T47D (cell line): ENCODE measurements around the gene INF2.

ENCODE experiments used
- DNase-seq, 2 experiments: peaks; one replicate each; pipeline versions ENCODE4 v3.0.0 to v3.0.0-alpha.2; 2011 to 2012; ENCODE audit warnings: low read depth in 1 of 2, low spot score in 1 of 2
- JUND ChIP-seq: IDR thresholded peaks from 2 replicates; pipeline ENCODE4 v1.6.1; 2012; ENCODE audit warnings: low read depth
- in situ Hi-C: cut with HindIII; loops from 2 replicates; pipeline ENCODE4 v1.10.0; 2016; ENCODE audit warnings: low sequenced_read_pairs, low pct_unique_long_range_greater_than_20kb

INF2 gene

DNA sequence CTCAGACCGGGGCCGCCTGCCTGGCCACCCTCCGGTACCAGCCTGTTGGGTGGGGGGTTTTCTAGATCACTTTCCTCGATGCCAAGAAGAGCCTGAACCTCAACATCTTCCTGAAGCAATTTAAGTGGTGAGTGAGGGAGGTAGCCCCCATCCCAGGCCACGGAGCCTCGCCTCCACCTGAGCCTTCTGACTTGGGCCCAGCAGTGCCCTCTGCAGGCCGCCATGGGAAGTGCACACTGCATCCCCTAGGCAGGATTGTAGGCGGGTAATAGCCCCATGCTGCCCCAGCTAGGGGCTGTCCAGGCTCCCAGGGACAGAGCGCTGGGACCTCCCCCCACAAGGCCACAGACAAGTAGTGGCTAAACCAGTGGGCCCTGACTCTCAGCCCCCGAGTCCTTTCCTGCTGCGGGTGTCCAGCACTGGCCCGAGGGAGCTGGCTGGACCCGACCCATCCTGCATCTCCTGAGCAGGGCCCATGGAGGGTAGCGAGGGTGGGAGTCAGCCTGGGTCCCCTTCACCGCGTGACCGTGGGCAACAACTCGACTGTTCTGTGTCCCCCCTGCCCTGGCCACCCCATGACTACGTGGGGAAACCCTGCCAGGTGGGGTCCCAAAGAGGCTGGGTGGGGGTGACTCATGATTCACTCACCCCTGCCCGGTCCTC lies 19.3 kb downstream of the INF2 start:
- TF ChIP-seq JUND: no peak
- in situ Hi-C loops: no loop called here
- peak; percentile 74 to 98 for DNase-seq

GRCh38 chr14:104709387-104710039 lies 20.1 kb downstream of the INF2 start:
- DNase-seq: no peak
- in situ Hi-C loops: no loop called here
- TF ChIP-seq JUND: no peak

DNA sequence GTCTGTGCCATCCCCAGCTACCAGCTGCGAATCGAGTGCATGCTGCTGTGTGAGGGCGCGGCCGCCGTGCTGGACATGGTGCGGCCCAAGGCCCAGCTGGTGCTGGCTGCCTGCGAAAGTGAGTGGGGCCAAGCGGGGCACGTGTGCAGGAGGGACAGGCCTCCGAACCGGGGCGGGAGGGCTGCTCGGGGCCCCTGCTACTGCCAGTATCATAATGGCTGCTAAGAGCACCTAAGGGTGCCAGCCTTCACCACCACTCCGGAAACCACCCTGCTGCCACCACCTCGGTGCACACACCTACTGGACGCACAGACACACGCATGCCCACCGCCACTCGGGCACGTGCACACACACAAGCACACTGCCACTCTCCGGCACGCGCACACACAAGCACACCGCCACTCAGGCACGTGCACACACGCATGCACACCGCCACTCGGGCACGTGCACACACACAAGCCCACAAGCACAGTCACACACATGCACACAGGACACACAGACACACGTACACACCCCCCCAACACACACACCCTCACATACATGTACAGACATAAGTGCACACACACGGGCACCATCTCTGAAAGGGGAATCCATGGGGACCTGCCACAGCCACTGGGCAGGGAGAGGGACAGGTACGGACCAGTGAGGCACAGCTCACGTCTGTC lies 20.8 kb downstream of the INF2 start:
- TF ChIP-seq JUND: no peak
- in situ Hi-C loops: no loop called here

GRCh38 chr14:104712881-104713734 lies 23.7 kb downstream of the INF2 start:
- no peak for DNase-seq
- no peak for TF ChIP-seq JUND
- in situ Hi-C loops: no loop called here

More for the DNA sequence above, 20.8 kb downstream of the INF2 start:
- no peak for DNase-seq

GRCh38 chr14:104714066-104714465 lies 24.6 kb downstream of the INF2 start:
- in situ Hi-C loops: no loop called here
- no peak for TF ChIP-seq JUND
- no peak for DNase-seq

DNA sequence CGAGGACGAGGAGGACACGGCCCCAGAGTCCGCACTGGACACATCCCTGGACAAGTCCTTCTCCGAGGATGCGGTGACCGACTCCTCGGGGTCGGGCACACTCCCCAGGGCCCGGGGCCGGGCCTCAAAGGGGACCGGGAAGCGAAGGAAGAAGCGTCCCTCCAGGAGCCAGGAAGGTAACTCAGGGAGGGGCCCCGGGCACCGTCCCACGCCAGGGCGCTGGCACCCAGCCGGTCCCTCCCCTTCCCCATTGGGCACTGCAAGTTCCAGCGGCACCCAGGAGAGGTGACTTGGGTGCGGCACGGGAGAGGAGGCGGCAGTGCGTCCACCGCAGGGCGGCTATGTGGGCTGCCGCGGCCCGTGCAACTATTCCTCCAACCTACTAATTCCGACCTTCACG lies 25.3 kb downstream of the INF2 start:
- in situ Hi-C loops: no loop called here
- DNase-seq: no peak
- TF ChIP-seq JUND: no peak

- in situ Hi-C loops: no loop called here
- DNase-seq: peak; percentile 91 to 93
- TF ChIP-seq JUND: no peak
Observed at GRCh38 chr14:104715416-104715815, 26.0 kb downstream of the INF2 start.

- peak; percentile 64 to 72 for DNase-seq
- in situ Hi-C loops: no loop called here
Observed at GRCh38 chr14:104715871-104716270, 26.5 kb downstream of the INF2 start.

DNA sequence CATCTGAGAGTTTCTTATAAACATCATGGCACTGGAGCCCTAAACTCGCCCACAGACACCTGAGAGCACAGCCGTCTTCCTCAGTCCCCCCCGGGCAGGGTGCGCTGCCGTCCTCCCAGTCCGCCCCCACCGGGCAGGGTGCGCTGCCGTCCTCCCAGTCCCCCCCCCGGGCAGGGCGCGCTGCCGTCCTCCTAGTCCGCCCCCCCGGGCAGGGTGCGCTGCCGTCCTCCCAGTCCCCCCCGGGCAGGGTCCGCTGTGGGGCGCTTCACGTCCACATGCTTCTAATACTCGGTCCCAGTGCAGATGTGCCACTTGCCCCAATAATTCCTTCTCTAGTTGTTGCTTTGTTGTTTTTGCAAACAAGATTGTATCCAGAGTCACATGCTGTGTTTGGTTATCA lies 27.7 kb downstream of the INF2 start:
- in situ Hi-C loops: no loop called here
- no peak for DNase-seq
- TF ChIP-seq JUND: no peak

More at GRCh38 chr14:104715871-104716270, 26.5 kb downstream of the INF2 start:
- no peak for TF ChIP-seq JUND

- no peak for DNase-seq
- no peak for TF ChIP-seq JUND
- in situ Hi-C loops: no loop called here
Observed at GRCh38 chr14:104717646-104718045, 28.2 kb downstream of the INF2 start.

GRCh38 chr14:104718147-104718546 lies 28.7 kb downstream of the INF2 start:
- in situ Hi-C loops: no loop called here
- no peak for DNase-seq
- TF ChIP-seq JUND: no peak

DNA sequence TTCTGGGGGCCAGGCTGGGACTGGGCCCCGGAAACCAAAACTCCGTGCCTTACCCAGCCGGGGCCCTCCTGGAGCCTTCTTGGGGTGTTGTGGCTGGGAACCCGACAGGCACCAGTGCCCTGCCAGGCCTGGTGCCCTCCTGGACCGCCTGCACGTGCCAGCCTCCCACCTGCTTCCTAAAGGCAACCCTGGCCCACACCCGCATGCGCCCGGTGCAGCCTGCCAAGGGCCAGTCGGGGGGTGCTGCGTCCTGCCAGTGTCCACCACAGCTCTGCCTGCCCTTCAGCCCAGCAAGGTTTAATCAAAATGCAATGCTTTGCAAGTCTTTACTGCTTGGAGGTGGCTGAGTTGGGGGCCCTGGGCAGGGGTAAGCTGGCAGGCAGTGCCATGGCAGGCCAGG lies 29.5 kb downstream of the INF2 start:
- in situ Hi-C loops: no loop called here
- no peak for TF ChIP-seq JUND
- DNase-seq: no peak
